SK-N-SH (cell line): ENCODE results near the gene ABCG1. TPM values are rescaled to one million over a fixed set of nuclear protein-coding genes. Genes with fewer than 3 reads are reported as not detected.

Experiments
- CTCF ChIA-PET: fragments of 300-600, 350-600 bp; formaldehyde crosslinking; extraction: SDS; loops from one replicate; lab custom pipeline; 2021; lab: Yijun Ruan, JAX
- POLR2A ChIA-PET: fragments of 350-600 bp; sonication (Branson Sonifier 250); formaldehyde crosslinking; extraction: SDS; loops from one replicate; lab custom pipeline; 2020; ENCODE audit warnings: antibody characterized with exemption, inconsistent platforms; lab: Yijun Ruan, JAX
- DNase-seq: peaks from one replicate; pipeline ENCODE4 v3.0.0; 2012
- H2AFZ ChIP-seq: fragments of 200-600 bp; sonication (generic); 2 replicates; pipeline ENCODE4 v1.8.1; 2016; ENCODE audit warnings: antibody characterized with exemption, mild to moderate bottlenecking, low read depth
- H3F3A ChIP-seq: fragments of 200-600 bp; sonication (generic); replicated peaks from 2 replicates; pipeline ENCODE3; 2016; ENCODE audit warnings: antibody characterized with exemption, mild to moderate bottlenecking; ENCODE audit not compliant: insufficient read depth
- H3K27ac ChIP-seq, 2 experiments: fragments of 200-500 bp in 1 of 2; fragments of 200-600 bp in 1 of 2; sonication (Bioruptor generic) in 1 of 2; sonication (generic), shearing (Covaris generic) in 1 of 2; 2 replicates each; pipeline versions ENCODE4 v1.5.1 to v1.6.1; 2014 to 2016; ENCODE audit warnings: low read depth in 2 of 2, inconsistent platforms in 1 of 2, low read length in 1 of 2, mild to moderate bottlenecking in 1 of 2, mixed read lengths in 1 of 2
- H3K27me3 ChIP-seq: fragments of 200-600 bp; sonication (generic), shearing (Covaris generic); 2 replicates; pipeline ENCODE4 v1.6.1; 2016; ENCODE audit warnings: mixed run types; ENCODE audit not compliant: insufficient read depth
- H3K36me3 ChIP-seq, 2 experiments: fragments of 200-500 bp in 1 of 2; fragments of 200-600 bp in 1 of 2; sonication (Bioruptor generic) in 1 of 2; sonication (generic) in 1 of 2; replicated peaks in 1 of 2; 2 replicates each; pipeline versions ENCODE3 to v1.5.1; 2014 to 2016; ENCODE audit warnings: low read length in 1 of 2, mild to moderate bottlenecking in 1 of 2; ENCODE audit not compliant: insufficient read depth in 2 of 2, control insufficient read depth in 1 of 2
- H3K4me1 ChIP-seq, 2 experiments: fragments of 200-500 bp in 1 of 2; fragments of 200-600 bp in 1 of 2; sonication (Bioruptor generic) in 1 of 2; sonication (generic), shearing (Covaris generic) in 1 of 2; 2 replicates each; pipeline versions ENCODE4 v1.5.1 to v1.6.1; 2014 to 2016; ENCODE audit warnings: low read depth in 1 of 2, low read length in 1 of 2, mixed run types in 1 of 2; ENCODE audit not compliant: insufficient read depth in 2 of 2, control insufficient read depth in 1 of 2
- H3K4me2 ChIP-seq: fragments of 200-600 bp; sonication (generic), shearing (Covaris generic); 2 replicates; pipeline ENCODE4 v1.6.1; 2017; ENCODE audit warnings: mixed run types
- H3K4me3 ChIP-seq, 2 experiments: fragments of 200-500 bp in 1 of 2; fragments of 200-600 bp in 1 of 2; sonication (Bioruptor generic) in 1 of 2; sonication (generic), shearing (Covaris generic) in 1 of 2; 2 replicates each; pipeline versions ENCODE4 v1.5.1 to v1.8.1; 2014 to 2016; ENCODE audit warnings: low read depth in 2 of 2, inconsistent platforms in 1 of 2, low read length in 1 of 2, mild to moderate bottlenecking in 1 of 2, mixed read lengths in 1 of 2, moderate library complexity in 1 of 2
- H3K79me2 ChIP-seq: fragments of 200-600 bp; sonication (generic); 2 replicates; pipeline ENCODE4 v1.8.1; 2017; ENCODE audit warnings: mild to moderate bottlenecking; ENCODE audit not compliant: insufficient read depth
- H3K9ac ChIP-seq: fragments of 200-600 bp; sonication (generic); 2 replicates; pipeline ENCODE4 v1.6.1; 2017; ENCODE audit warnings: mixed run types
- H3K9me2 ChIP-seq: fragments of 200-600 bp; sonication (generic); 2 replicates; pipeline ENCODE4 v1.6.1; 2017; ENCODE audit warnings: mixed run types
- H3K9me3 ChIP-seq: fragments of 200-600 bp; sonication (generic); 2 replicates; pipeline ENCODE4 v1.6.1; 2017; ENCODE audit warnings: mixed run types, mild to moderate bottlenecking, moderate library complexity
- H4K20me1 ChIP-seq: fragments of 200-600 bp; sonication (generic); 2 replicates; pipeline ENCODE4 v1.6.1; 2017; ENCODE audit warnings: mild to moderate bottlenecking, mixed run types; ENCODE audit not compliant: insufficient read depth
- CHD2 ChIP-seq: fragments of 150-350 bp; IDR thresholded peaks from 2 replicates; pipeline ENCODE4 v1.6.1; 2018; ENCODE audit warnings: low read length; ENCODE audit not compliant: partially characterized antibody
- ELF1 ChIP-seq: IDR thresholded peaks from 2 replicates; pipeline ENCODE4 v1.4.0; 2012
- EP300 ChIP-seq, 2 experiments: IDR thresholded peaks; 2 replicates each; pipeline versions ENCODE4 v1.4.0 to v1.6.1; 2012; ENCODE audit warnings: borderline replicate concordance in 1 of 2, low read depth in 1 of 2, low read length in 1 of 2
- FOSL2 ChIP-seq: IDR thresholded peaks from 2 replicates; pipeline ENCODE4 v1.4.0; 2012; ENCODE audit warnings: low read depth, mild to moderate bottlenecking, moderate library complexity, borderline replicate concordance
- FOXJ3 ChIP-seq: sonication (generic); formaldehyde crosslinking; IDR thresholded peaks from 2 replicates; pipeline ENCODE4 v1.5.1; 2020; ENCODE audit warnings: mild to moderate bottlenecking, missing genetic modification reagents
- RAD21 ChIP-seq: IDR thresholded peaks from 2 replicates; pipeline ENCODE4 v1.6.1; 2012; ENCODE audit warnings: mild to moderate bottlenecking, low read length
- RCOR1 ChIP-seq: fragments of 150-350 bp; IDR thresholded peaks from 2 replicates; pipeline ENCODE4 v1.6.1; 2017; ENCODE audit warnings: antibody characterized with exemption, low read length
- RFX5 ChIP-seq: IDR thresholded peaks from 2 replicates; pipeline ENCODE4 v1.6.1; 2012; ENCODE audit warnings: mild to moderate bottlenecking, improper control_type of control experiment, low read length
- RXRA ChIP-seq: IDR thresholded peaks from 2 replicates; pipeline ENCODE4 v1.4.0; 2012; ENCODE audit warnings: low read depth, mild to moderate bottlenecking, borderline replicate concordance
- SIN3A ChIP-seq: IDR thresholded peaks from 2 replicates; pipeline ENCODE4 v1.6.1; 2012; ENCODE audit warnings: low read depth, mild to moderate bottlenecking, low read length, moderate library complexity, borderline replicate concordance
- TAF1 ChIP-seq: IDR thresholded peaks from 2 replicates; pipeline ENCODE4 v1.6.1; 2012; ENCODE audit warnings: low read depth, mild to moderate bottlenecking, low read length, moderate library complexity, borderline replicate concordance
- YY1 ChIP-seq: IDR thresholded peaks from 2 replicates; pipeline ENCODE4 v1.4.0; 2012; ENCODE audit warnings: low read depth, mild to moderate bottlenecking
- WGBS: methylation state at CpG from one replicate; pipeline ENCODE4 v1.1.6; 2017; ENCODE audit warnings: low lambda C conversion rate; 5-methylcytosine and 5-hydroxymethylcytosine counted together
- polyA plus RNA-seq, 3 experiments: library from polyadenylated mRNA; depleted of rRNA; stranded (reverse); fragments of >200 nt; gene quantifications; 2 replicates each; pipeline ENCODE4 v1.2.3, GENCODE V29; 2012
- small RNA-seq, 7 experiments: library from RNA; depleted of rRNA; stranded (forward); fragments of <200 nt; gene quantifications; one replicate each; pipeline ENCODE3, GENCODE V24; 2012
- TF ChIP-seq, protein P1 (sequence below): IDR thresholded peaks from 2 replicates; pipeline ENCODE4 v1.4.0; 2012; ENCODE audit warnings: low read depth, borderline replicate concordance
- TF ChIP-seq, protein P2 (sequence below): IDR thresholded peaks from 2 replicates; pipeline ENCODE4 v1.4.0; 2012; ENCODE audit warnings: low read depth, borderline replicate concordance
- TF ChIP-seq, protein P3 (sequence below): fragments of 150-350 bp; IDR thresholded peaks from 2 replicates; pipeline ENCODE4 v1.6.1; 2016; ENCODE audit warnings: mild to moderate bottlenecking, low read depth, low read length
- TF ChIP-seq, protein P4 (sequence below): fragments of 200-600 bp; sonication (generic); IDR thresholded peaks from 2 replicates; pipeline ENCODE4 v1.6.1; 2017; ENCODE audit warnings: antibody characterized with exemption, mild to moderate bottlenecking, moderate library complexity

ABCG1 gene
- polyA plus RNA-seq, 1 of the 3 experiments (the other 2 are of a cell fraction): 0.07 TPM

DNA sequence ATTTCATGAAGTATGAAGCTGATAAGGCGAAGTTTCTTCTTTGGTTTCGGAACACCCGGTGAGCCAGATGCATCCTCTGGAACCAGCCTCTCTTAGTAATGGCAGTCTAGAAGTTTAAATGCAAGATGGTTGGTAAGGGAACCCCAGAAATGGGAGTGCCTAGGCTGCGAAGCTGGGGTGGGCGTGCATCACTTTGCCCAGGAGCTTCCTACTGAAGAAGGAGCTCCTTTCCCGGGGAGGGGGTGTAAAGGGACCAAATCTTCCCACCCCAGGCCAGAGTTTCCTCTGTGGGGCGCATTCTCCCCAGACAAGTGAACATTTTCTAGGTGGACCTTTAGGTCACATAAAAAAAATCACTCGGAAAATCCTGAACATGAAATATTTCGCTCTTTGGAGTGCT, 127.5 kb downstream of the ABCG1 start:
- Histone ChIP-seq H3F3A (no peaks in the 10 kb centered on the region), H3K4me3 (no peak overlapping the region), H3K9ac (no peak overlapping the region), H3K27me3 (no peaks in the 10 kb centered on the region), H3K4me2 (no peak overlapping the region), H3K36me3 (no peaks in the 10 kb centered on the region), H2AFZ (no peak overlapping the region), H3K27ac (no peak overlapping the region), H3K9me3 (no peaks in the 10 kb centered on the region), H3K4me1 (no peaks in the 10 kb centered on the region), H3K9me2 (no peaks in the 10 kb centered on the region), H3K79me2 (no peaks in the 10 kb centered on the region), H4K20me1 (no peaks in the 10 kb centered on the region)
- CTCF ChIA-PET: no interaction called here
- no peak for DNase-seq
- 61% methylated on average over 9 of the region's 9 CpGs for WGBS
- POLR2A ChIA-PET: no interaction called here
- TF ChIP-seq YY1 (no peak), RFX5 (no peak), CHD2 (no peak), EP300 (IDR thresholded peaks at IDR 0.05; ENCODE audit: borderline replicate concordance in 1 of 2, low read depth in 1 of 2, low read length in 1 of 2) (no peak), FOXJ3 (no peak), RCOR1 (no peak), RAD21 (no peak), RXRA (no peak), ELF1 (no peak), FOSL2 (no peak), TAF1 (no peak), SIN3A (no peak)
- TF ChIP-seq, protein P1, sequence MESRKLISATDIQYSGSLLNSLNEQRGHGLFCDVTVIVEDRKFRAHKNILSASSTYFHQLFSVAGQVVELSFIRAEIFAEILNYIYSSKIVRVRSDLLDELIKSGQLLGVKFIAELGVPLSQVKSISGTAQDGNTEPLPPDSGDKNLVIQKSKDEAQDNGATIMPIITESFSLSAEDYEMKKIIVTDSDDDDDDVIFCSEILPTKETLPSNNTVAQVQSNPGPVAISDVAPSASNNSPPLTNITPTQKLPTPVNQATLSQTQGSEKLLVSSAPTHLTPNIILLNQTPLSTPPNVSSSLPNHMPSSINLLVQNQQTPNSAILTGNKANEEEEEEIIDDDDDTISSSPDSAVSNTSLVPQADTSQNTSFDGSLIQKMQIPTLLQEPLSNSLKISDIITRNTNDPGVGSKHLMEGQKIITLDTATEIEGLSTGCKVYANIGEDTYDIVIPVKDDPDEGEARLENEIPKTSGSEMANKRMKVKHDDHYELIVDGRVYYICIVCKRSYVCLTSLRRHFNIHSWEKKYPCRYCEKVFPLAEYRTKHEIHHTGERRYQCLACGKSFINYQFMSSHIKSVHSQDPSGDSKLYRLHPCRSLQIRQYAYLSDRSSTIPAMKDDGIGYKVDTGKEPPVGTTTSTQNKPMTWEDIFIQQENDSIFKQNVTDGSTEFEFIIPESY: no peak
- TF ChIP-seq, protein P2, sequence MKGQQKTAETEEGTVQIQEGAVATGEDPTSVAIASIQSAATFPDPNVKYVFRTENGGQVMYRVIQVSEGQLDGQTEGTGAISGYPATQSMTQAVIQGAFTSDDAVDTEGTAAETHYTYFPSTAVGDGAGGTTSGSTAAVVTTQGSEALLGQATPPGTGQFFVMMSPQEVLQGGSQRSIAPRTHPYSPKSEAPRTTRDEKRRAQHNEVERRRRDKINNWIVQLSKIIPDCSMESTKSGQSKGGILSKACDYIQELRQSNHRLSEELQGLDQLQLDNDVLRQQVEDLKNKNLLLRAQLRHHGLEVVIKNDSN: no peak
- TF ChIP-seq, protein P3, sequence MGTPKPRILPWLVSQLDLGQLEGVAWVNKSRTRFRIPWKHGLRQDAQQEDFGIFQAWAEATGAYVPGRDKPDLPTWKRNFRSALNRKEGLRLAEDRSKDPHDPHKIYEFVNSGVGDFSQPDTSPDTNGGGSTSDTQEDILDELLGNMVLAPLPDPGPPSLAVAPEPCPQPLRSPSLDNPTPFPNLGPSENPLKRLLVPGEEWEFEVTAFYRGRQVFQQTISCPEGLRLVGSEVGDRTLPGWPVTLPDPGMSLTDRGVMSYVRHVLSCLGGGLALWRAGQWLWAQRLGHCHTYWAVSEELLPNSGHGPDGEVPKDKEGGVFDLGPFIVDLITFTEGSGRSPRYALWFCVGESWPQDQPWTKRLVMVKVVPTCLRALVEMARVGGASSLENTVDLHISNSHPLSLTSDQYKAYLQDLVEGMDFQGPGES: no peak
- TF ChIP-seq, protein P4, sequence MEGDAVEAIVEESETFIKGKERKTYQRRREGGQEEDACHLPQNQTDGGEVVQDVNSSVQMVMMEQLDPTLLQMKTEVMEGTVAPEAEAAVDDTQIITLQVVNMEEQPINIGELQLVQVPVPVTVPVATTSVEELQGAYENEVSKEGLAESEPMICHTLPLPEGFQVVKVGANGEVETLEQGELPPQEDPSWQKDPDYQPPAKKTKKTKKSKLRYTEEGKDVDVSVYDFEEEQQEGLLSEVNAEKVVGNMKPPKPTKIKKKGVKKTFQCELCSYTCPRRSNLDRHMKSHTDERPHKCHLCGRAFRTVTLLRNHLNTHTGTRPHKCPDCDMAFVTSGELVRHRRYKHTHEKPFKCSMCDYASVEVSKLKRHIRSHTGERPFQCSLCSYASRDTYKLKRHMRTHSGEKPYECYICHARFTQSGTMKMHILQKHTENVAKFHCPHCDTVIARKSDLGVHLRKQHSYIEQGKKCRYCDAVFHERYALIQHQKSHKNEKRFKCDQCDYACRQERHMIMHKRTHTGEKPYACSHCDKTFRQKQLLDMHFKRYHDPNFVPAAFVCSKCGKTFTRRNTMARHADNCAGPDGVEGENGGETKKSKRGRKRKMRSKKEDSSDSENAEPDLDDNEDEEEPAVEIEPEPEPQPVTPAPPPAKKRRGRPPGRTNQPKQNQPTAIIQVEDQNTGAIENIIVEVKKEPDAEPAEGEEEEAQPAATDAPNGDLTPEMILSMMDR: no peak

Small RNA genes lying within 50 kb of the gene (small RNA-seq; reads per million reads assigned to genes)
- gene RNA5SP492: 0 reads per million in 7 experiments

Other genes starting within 250 kb of the ABCG1 start
- 2.9 and 3.8 TPM in 2 replicates for gene ZBTB21, start 208.8 kb upstream of the ABCG1 start, polyA plus RNA-seq (2012; rRNA removed)
- gene UMODL1, start 147.8 kb upstream of the ABCG1 start, polyA plus RNA-seq (2012; rRNA removed): not detected in 2 replicates
- gene TFF3, start 96.3 kb downstream of the ABCG1 start, polyA plus RNA-seq (2012; rRNA removed): not detected in 2 replicates
- not detected in 2 replicates for gene TFF2, start 131.9 kb downstream of the ABCG1 start, polyA plus RNA-seq (2012; rRNA removed)
- gene TFF1, start 147.4 kb downstream of the ABCG1 start, polyA plus RNA-seq (2012; rRNA removed): not detected in 2 replicates
- not detected in 2 replicates for gene TMPRSS3, start 176.9 kb downstream of the ABCG1 start, polyA plus RNA-seq (2012; rRNA removed)
- not detected in 2 replicates for gene UBASH3A, start 184.8 kb downstream of the ABCG1 start, polyA plus RNA-seq (2012; rRNA removed)